HCT116 (cell line): ENCODE measurements around the gene KLHDC4. TPM values are rescaled to one million over a fixed set of nuclear protein-coding genes. Genes with fewer than 3 reads are reported as not detected.

Experiments used
- ATAC-seq: fragments of 200-7000 bp; cut with Tn5 transposase; 2 replicates; pipeline ENCODE4 v1.9.1; 2020; ENCODE audit warnings: mild to moderate bottlenecking, moderate library complexity
- BruUV-seq: library from RNA; stranded (reverse); fragments of 400-500 nt; replicated peaks from 2 replicates; lab custom pipeline; 2021; lab: Mats Ljungman, UMichigan
- CTCF ChIA-PET: fragments of 300-600 bp; sonication (Branson Sonifier 250); formaldehyde crosslinking; loops from one replicate; lab custom pipeline; 2021; ENCODE audit warnings: antibody characterized with exemption; lab: Charles Lee
- POLR2A ChIA-PET: fragments of 300-600, 350-600 bp; sonication (Branson Sonifier 250); formaldehyde crosslinking; loops from one replicate; lab custom pipeline; 2021; ENCODE audit warnings: antibody characterized with exemption; lab: Charles Lee
- RAD21 ChIA-PET, 2 experiments: fragments of 300-600 bp; sonication (Branson Sonifier 250); formaldehyde crosslinking; loops; one replicate each; lab custom pipeline; 2023; ENCODE audit warnings: low total read pairs in 2 of 2; ENCODE audit not compliant: uncharacterized antibody in 2 of 2, unreplicated experiment in 2 of 2, low non-redundant PET in 1 of 2; lab: Charles Lee
- DNase-seq: peaks from one replicate; pipeline ENCODE4 v3.0.0-alpha.2; 2010; ENCODE audit warnings: low read depth, low spot score
- H2AFZ ChIP-seq: fragments of 200-600 bp; shearing (Covaris generic), sonication (generic); 2 replicates; pipeline ENCODE4 v1.6.1; 2017; ENCODE audit warnings: low read depth, mixed run types, mixed read lengths, antibody characterized with exemption, low read length; ENCODE audit not compliant: poor library complexity, severe bottlenecking
- H3K27ac ChIP-seq: 2 replicates; pipeline ENCODE4 v1.5.1; 2012; ENCODE audit warnings: low read depth, low read length
- H3K27me3 ChIP-seq: fragments of 200-600 bp; sonication (generic); 2 replicates; pipeline ENCODE4 v1.6.1; 2016; ENCODE audit warnings: mixed run types, low read length, mixed read lengths; ENCODE audit not compliant: insufficient read depth
- H3K36me3 ChIP-seq, 2 experiments: fragments of 200-500 bp in 1 of 2; fragments of 200-600 bp in 1 of 2; sonication (Bioruptor generic) in 1 of 2; sonication (generic) in 1 of 2; 2 replicates each; pipeline versions ENCODE4 v1.5.1 to v1.6.1; 2014 to 2016; ENCODE audit warnings: low read length in 2 of 2, inconsistent platforms in 1 of 2, mixed read lengths in 1 of 2, mixed run types in 1 of 2; ENCODE audit not compliant: insufficient read depth in 2 of 2, control insufficient read depth in 1 of 2
- H3K4me1 ChIP-seq, 2 experiments: fragments of 200-600 bp in 1 of 2; sonication (generic) in 1 of 2; 2 replicates each; pipeline versions ENCODE4 v1.5.1 to v1.6.1; 2012 to 2017; ENCODE audit warnings: low read length in 2 of 2, inconsistent platforms in 1 of 2, mild to moderate bottlenecking in 1 of 2, mixed read lengths in 1 of 2, mixed run types in 1 of 2, moderate library complexity in 1 of 2; ENCODE audit not compliant: insufficient read depth in 2 of 2, control insufficient read depth in 1 of 2
- H3K4me2 ChIP-seq: fragments of 200-600 bp; sonication (generic); 2 replicates; pipeline ENCODE4 v1.6.1; 2017; ENCODE audit warnings: mixed run types, low read length, mixed read lengths
- H3K4me3 ChIP-seq, 2 experiments: fragments of 200-600 bp in 1 of 2; sonication (generic) in 1 of 2; replicated peaks in 1 of 2; 2 replicates each; pipeline ENCODE4 v1.5.1; 2011 to 2016; ENCODE audit warnings: low read length in 2 of 2, control low read depth in 1 of 2, low read depth in 1 of 2, mild to moderate bottlenecking in 1 of 2, mixed read lengths in 1 of 2, mixed run types in 1 of 2
- H3K79me2 ChIP-seq: fragments of 200-600 bp; sonication (generic); 2 replicates; pipeline ENCODE4 v1.6.1; 2017; ENCODE audit warnings: mild to moderate bottlenecking, mixed run types, low read length, moderate library complexity, mixed read lengths; ENCODE audit not compliant: insufficient read depth
- H3K9ac ChIP-seq: fragments of 200-600 bp; sonication (generic); 2 replicates; pipeline ENCODE4 v1.6.1; 2016; ENCODE audit warnings: low read length, mixed read lengths
- H3K9me2 ChIP-seq: fragments of 200-600 bp; sonication (generic), shearing (Covaris generic); 2 replicates; pipeline ENCODE4 v1.6.1; 2017; ENCODE audit warnings: mixed run types, mild to moderate bottlenecking, moderate library complexity; ENCODE audit not compliant: insufficient read depth
- H3K9me3 ChIP-seq, 2 experiments: fragments of 200-500 bp in 1 of 2; fragments of 200-600 bp in 1 of 2; sonication (Bioruptor generic) in 1 of 2; sonication (generic) in 1 of 2; 2 replicates each; pipeline ENCODE4 v1.6.1; 2014 to 2017; ENCODE audit warnings: low read length in 2 of 2, mixed read lengths in 2 of 2, inconsistent platforms in 1 of 2, low read depth in 1 of 2, mild to moderate bottlenecking in 1 of 2, mixed run types in 1 of 2, moderate library complexity in 1 of 2; ENCODE audit not compliant: control insufficient read depth in 1 of 2, insufficient read depth in 1 of 2
- H4K20me1 ChIP-seq: fragments of 200-600 bp; sonication (generic), shearing (Covaris generic); 2 replicates; pipeline ENCODE4 v1.6.1; 2017; ENCODE audit warnings: mixed run types, mild to moderate bottlenecking, moderate library complexity; ENCODE audit not compliant: insufficient read depth
- CBX3 ChIP-seq: IDR thresholded peaks from 2 replicates; pipeline ENCODE4 v1.6.1; 2012; ENCODE audit warnings: low read depth
- CEBPB ChIP-seq: IDR thresholded peaks from 2 replicates; pipeline ENCODE4 v1.6.1; 2012; ENCODE audit warnings: low read depth
- EGR1 ChIP-seq: IDR thresholded peaks from 2 replicates; pipeline ENCODE4 v1.6.1; 2012; ENCODE audit warnings: low read depth
- FOSL1 ChIP-seq: IDR thresholded peaks from 2 replicates; pipeline ENCODE4 v1.6.1; 2012; ENCODE audit warnings: low read depth
- JUND ChIP-seq: IDR thresholded peaks from 2 replicates; pipeline ENCODE4 v1.6.1; 2012
- SIN3A ChIP-seq: IDR thresholded peaks from 2 replicates; pipeline ENCODE4 v1.6.1; 2012; ENCODE audit warnings: low read depth
- SP1 ChIP-seq: IDR thresholded peaks from 2 replicates; pipeline ENCODE4 v1.6.1; 2012; ENCODE audit warnings: low read depth
- ZFX ChIP-seq: fragments of 450-650 bp; IDR thresholded peaks from 2 replicates; pipeline ENCODE4 v1.6.1; 2017
- intact Hi-C: fragments of 100-400 bp; cut with micrococcal nuclease; formaldehyde crosslinking; loops from 2 replicates; pipeline ENCODE4 v1.10.0; 2022
- total RNA-seq: library from RNA; stranded (reverse); gene quantifications from one replicate; pipeline ENCODE4 v1.2.1, GENCODE V29; 2021; ENCODE audit not compliant: unreplicated experiment
- TF ChIP-seq, protein P1 (sequence below): IDR thresholded peaks from 2 replicates; pipeline ENCODE4 v1.6.1; 2012
- TF ChIP-seq, protein P2 (sequence below), 3 experiments: fragments of 200-600 bp in 1 of 3; sonication (generic) in 1 of 3; IDR thresholded peaks in 2 of 3; conservative IDR thresholded peaks in 1 of 3; 2 replicates each; pipeline ENCODE4 v1.5.1; 2012 to 2017; ENCODE audit warnings: low read depth in 2 of 3, low read length in 2 of 3, antibody characterized with exemption in 1 of 3, borderline replicate concordance in 1 of 3, control low read depth in 1 of 3, mild to moderate bottlenecking in 1 of 3, mixed read lengths in 1 of 3, mixed run types in 1 of 3, moderate library complexity in 1 of 3; ENCODE audit not compliant: insufficient read depth in 1 of 3

Gene KLHDC4
- total RNA-seq, 1 experiment from 2014 or later, result 107 TPM

DNA sequence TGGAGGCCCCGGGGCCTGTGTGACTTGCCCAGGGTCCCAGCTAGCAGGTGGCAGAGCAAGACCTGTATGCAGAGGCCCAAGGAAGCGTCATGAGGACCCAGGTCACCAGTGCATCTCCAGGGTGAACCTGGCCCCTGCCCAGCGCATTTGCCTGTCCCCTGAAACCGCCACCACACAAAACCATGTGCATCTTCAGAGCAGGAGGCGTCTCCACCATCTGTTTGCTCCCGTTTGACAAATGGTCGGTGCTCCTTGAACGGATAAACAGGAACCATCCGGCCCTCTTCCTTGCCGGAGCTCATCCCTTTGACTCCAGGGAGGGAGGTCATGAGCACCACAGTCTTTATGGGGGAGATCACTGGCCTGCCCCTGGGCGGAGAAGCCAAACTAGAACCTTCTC, 101.0 kb downstream of the KLHDC4 start:
- Histone ChIP-seq H3K27me3 (peaks cover 10% of the 10 kb centered on the region; the same call in 1 of the 2 replicates), H3K27ac (no peak overlapping the region), H3K79me2 (no peaks in the 10 kb centered on the region), H3K4me1 (no peaks in the 10 kb centered on the region), H3K4me2 (no peak overlapping the region), H3K36me3 (no peaks in the 10 kb centered on the region), H3K4me3 (no peak overlapping the region), H3K9me2 (no peaks in the 10 kb centered on the region), H2AFZ (no peak overlapping the region), H4K20me1 (no peaks in the 10 kb centered on the region), H3K9ac (no peak overlapping the region), H3K9me3 (no peaks in the 10 kb centered on the region)
- TF ChIP-seq FOSL1 (no peak), CEBPB (no peak), SIN3A (no peak), EGR1 (no peak), JUND (no peak), SP1 (no peak), ZFX (no peak), CBX3 (no peak)
- ATAC-seq (no peak), DNase-seq (no peak)
- no TSS peak for BruUV-seq
- CTCF ChIA-PET, result no interaction called here
- POLR2A ChIA-PET, result no interaction called here
- RAD21 ChIA-PET, result no interaction called here
- intact Hi-C loops, result no loop called here

DNA sequence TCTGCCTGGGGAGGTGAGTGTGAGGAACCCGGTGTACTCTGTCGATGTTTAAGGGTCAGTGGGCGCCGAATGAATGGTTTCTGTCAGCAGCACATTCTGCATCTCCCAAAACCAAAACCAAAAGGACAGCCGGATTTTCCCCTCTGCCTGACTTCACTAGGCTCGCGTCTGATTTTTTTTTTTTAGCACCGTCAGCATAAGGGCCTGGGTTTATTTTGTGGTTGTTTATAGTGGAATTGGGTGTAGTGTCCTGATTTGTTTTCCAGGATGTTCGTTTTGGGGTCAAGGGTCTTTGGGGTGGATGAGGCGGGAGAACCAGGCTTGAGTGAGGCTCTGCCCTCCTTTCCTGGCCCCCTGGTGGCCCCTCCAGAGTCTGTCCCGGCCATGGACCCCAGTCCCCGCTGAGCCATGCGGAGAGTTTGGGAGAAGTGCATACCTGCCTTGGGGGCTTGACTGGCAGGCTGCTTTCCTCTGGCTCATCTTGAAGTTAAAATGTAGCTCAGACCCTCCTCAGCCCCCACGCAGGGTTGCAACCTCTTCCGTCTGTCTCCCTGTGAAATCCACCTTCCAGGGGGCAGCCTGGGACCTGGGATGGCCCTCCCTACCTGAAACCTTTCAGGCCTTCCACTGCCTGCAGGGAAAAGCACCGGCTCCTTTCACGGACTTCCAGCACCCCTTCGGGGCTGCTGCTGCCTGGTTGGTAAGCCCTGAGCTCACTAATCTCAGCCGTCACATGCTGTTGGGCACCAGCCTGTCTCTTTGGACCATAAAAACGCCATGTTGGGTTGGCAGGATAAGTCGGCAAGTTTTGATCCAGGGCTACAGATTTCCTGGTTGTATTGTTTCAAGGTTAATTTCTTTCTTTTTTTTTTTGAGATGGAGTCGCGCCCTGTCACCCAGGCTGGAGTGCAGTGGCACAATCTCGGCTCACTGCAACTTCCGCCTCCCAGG, 103.3 kb downstream of the KLHDC4 start:
- Histone ChIP-seq H3K36me3 (no peaks in the 10 kb centered on the region), H3K27ac (no peak overlapping the region), H3K79me2 (no peaks in the 10 kb centered on the region), H3K9ac (no peak overlapping the region), H3K4me3 (no peak overlapping the region), H3K9me2 (no peaks in the 10 kb centered on the region), H3K4me2 (no peak overlapping the region), H4K20me1 (no peaks in the 10 kb centered on the region), H3K4me1 (peaks cover 0 to 4% of the 10 kb centered on the region in 2 experiments; a peak in 1 of 4 replicates), H3K9me3 (no peaks in the 10 kb centered on the region), H2AFZ (no peak overlapping the region), H3K27me3 (peaks cover 10% of the 10 kb centered on the region; the same call in 1 of the 2 replicates)
- no peak for DNase-seq
- ChIA-PET POLR2A (no interaction called here), CTCF (interaction anchor here (1.2 kb wide), 1 partner anchor 10 kb away, joined by 3 read pairs; no protein-coding TSS in a partner anchor), RAD21 (no interaction called here)
- no peak for ATAC-seq
- no TSS peak for BruUV-seq
- intact Hi-C loops, result no loop called here
- TF ChIP-seq, protein P1, sequence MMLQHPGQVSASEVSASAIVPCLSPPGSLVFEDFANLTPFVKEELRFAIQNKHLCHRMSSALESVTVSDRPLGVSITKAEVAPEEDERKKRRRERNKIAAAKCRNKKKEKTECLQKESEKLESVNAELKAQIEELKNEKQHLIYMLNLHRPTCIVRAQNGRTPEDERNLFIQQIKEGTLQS, result no peak
- TF ChIP-seq, protein P2, sequence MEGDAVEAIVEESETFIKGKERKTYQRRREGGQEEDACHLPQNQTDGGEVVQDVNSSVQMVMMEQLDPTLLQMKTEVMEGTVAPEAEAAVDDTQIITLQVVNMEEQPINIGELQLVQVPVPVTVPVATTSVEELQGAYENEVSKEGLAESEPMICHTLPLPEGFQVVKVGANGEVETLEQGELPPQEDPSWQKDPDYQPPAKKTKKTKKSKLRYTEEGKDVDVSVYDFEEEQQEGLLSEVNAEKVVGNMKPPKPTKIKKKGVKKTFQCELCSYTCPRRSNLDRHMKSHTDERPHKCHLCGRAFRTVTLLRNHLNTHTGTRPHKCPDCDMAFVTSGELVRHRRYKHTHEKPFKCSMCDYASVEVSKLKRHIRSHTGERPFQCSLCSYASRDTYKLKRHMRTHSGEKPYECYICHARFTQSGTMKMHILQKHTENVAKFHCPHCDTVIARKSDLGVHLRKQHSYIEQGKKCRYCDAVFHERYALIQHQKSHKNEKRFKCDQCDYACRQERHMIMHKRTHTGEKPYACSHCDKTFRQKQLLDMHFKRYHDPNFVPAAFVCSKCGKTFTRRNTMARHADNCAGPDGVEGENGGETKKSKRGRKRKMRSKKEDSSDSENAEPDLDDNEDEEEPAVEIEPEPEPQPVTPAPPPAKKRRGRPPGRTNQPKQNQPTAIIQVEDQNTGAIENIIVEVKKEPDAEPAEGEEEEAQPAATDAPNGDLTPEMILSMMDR (IDR thresholded peaks at IDR 0.05 in 2 of 3, conservative IDR thresholded peaks at IDR 0.05 in 1 of 3; ENCODE audit: borderline replicate concordance in 1 of 3, insufficient read depth in 1 of 3, low read depth in 2 of 3, low read length in 2 of 3), result peak in 2 of 3 experiments; percentile 21; a peak in 2 of 6 replicates
